ENCODE measurements around the gene MYO3B. TPM values are rescaled to one million over a fixed set of nuclear protein-coding genes. Genes with fewer than 3 reads are reported as not detected.

Gene MYO3B
- total RNA-seq, 4 donors from 2014 or later = not detected

- ATAC-seq (ENCODE audit: low FRiP score) (no peak), DNase-seq (ENCODE audit: low spot score) (no peak)
- TF ChIP-seq, protein P1, sequence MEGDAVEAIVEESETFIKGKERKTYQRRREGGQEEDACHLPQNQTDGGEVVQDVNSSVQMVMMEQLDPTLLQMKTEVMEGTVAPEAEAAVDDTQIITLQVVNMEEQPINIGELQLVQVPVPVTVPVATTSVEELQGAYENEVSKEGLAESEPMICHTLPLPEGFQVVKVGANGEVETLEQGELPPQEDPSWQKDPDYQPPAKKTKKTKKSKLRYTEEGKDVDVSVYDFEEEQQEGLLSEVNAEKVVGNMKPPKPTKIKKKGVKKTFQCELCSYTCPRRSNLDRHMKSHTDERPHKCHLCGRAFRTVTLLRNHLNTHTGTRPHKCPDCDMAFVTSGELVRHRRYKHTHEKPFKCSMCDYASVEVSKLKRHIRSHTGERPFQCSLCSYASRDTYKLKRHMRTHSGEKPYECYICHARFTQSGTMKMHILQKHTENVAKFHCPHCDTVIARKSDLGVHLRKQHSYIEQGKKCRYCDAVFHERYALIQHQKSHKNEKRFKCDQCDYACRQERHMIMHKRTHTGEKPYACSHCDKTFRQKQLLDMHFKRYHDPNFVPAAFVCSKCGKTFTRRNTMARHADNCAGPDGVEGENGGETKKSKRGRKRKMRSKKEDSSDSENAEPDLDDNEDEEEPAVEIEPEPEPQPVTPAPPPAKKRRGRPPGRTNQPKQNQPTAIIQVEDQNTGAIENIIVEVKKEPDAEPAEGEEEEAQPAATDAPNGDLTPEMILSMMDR (IDR thresholded peaks at IDR 0.05) = no peak
These were observed 152.9 kb downstream of the MYO3B start for GRCh38 chr2:170330881-170331280.

DNA sequence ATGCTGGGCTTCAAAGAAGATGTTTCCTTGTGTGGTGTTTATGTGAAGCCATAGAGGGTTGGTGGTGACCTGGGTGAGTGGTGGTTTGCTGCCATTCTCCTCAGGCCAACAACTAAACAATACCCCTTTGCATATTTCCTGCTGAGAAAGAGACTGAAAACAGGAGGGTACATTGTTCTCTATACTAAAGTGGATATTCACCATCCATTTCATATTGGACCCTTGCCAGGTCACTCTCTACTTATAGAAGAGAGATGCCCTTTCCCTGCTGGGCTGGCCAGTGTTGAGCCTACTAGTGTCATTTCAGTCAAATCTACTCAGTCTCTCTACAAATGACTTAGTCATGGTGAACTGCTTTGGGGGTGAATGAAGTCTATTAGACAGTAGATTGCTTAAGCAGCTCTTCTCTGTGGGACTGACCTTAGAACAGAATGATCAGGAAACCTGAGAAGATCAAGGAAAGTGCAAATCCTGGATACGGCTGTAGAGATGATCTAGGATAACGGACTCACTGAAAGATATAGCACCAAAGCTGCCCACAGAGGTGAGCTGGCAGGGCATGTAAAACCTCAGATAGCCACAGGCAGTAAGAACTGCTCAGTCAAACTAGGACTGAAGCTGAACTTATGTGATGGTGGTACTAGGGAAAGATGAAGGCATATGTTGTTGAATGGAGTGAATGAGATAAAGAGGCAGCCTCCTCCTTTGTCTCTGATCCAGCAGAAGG, 154.9 kb downstream of the MYO3B start:
- no peak for ATAC-seq (ENCODE audit: low FRiP score)
- DNase-seq (ENCODE audit: low spot score) = no peak
- TF ChIP-seq, protein P1 (IDR thresholded peaks at IDR 0.05) = no peak

DNA sequence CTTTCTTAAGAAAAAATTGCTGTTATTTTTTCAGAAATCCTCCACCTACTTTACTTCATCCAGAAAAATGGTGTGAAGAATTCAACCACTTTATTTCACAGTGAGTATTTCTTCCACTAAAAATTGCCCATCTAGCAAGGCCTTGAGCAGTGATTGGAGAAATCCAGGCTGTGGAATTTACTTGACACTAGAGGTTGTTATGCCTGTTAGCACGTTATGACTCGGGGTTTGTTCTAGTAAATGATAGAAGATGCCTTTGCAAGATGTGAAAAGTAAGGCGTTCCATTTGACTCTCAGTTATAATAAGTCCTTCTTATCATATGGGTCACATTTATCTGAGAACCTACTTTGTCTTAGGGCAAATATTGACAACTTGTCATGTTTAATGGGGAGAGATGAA, 157.4 kb downstream of the MYO3B start:
- no peak for ATAC-seq (ENCODE audit: low FRiP score)
- TF ChIP-seq, protein P1 (IDR thresholded peaks at IDR 0.05) = no peak

DNA sequence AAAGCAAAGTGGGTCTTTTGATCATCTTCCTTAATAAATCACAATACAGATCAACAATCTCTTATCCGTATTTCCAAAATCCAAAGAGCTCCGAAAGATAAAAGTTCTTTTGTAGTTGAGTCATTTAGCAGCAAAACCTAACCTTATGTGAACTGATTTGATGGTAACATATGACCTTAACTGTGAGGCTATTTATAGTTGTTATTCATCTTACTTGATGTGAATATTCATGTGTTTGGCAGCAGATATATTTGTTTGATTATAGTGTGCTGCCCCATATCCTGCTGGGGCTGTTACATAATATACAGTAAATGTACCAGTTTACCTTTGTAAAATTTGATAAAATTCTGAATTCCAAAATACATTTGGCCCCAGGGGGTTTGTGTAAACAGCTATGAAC, 158.5 kb downstream of the MYO3B start:
- TF ChIP-seq, protein P1 (IDR thresholded peaks at IDR 0.05) = no peak
- no peak for DNase-seq (ENCODE audit: low spot score)
- ATAC-seq (ENCODE audit: low FRiP score) = no peak

More for the DNA sequence above, 157.4 kb downstream of the MYO3B start:
- DNase-seq (ENCODE audit: low spot score) = no peak

DNA sequence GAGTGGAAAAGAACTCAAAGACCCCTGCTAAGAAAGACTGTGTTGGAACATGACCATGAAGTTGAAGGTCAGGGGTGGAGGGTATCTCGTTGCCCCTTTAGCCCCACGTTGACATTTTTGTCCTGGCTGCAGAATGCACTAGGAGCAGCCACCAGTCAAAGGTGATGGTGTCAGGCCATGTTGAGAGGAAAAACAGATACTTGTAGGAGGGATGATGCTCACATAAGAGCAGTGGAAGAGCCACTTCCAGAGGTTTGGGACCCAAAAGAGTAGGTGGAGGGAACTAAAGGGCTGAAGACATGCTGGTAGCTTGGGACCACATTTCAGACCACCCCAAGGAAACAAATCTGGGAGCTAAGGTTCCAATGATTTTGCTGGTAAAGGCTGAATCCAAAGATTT, 159.0 kb downstream of the MYO3B start:
- DNase-seq (ENCODE audit: low spot score) = no peak
- TF ChIP-seq, protein P1 (IDR thresholded peaks at IDR 0.05) = no peak
- ATAC-seq (ENCODE audit: low FRiP score) = no peak

GRCh38 chr2:170339322-170339721, 161.4 kb downstream of the MYO3B start:
- ATAC-seq (ENCODE audit: low FRiP score) = no peak
- TF ChIP-seq, protein P1 (IDR thresholded peaks at IDR 0.05) = no peak
- DNase-seq (ENCODE audit: low spot score) = no peak
